Measurements from ENCODE around the gene DKK3.

DNA sequence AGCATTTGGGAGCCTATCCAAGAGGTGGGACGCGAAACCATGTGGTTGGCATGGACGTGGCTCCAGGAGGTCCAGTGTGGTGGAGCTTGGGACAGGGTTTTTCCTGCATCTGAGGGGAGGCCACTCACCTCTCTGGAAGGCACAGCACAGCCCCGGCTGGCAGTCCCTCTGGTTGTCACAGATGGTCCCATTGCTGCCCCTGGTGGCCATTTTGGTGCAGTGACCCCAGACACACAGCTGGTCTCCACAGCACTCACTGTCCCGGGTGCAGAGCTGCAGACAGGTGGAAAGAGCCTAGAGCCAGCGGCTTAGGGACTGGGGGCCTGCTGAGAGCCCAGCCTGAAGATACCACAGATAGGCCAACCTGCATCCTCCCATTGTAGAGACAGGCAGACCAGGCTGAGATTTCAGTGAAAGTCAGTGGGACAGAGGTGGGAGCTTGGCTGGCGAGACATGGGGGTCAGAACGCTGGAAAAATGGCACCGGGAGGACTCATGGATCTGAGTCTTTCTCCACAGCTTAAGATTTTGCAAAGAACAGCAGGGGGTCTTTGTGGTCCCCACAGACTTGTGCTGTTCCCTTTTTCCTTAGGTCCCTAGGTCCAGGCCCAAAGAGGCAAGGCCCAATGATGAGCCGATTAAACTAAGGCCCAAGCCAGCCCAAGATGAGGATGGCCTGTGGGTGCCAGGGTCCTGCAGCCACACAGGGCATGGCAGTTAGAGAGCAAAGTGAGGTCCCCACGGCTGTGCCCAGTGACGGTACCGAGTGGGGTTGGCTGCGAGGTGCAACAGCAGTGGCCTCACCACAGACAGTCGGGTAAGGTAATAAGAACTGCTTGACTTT is 41.4 kb downstream of the DKK3 start:
- no peak for TF ChIP-seq POLR2A (IDR thresholded peaks at IDR 0.05; ENCODE audit: low read depth, low read length)
- TF ChIP-seq POLR2AphosphoS5 (IDR thresholded peaks at IDR 0.05; ENCODE audit: low read depth, low read length), result no peak
- TF ChIP-seq TAF1 (IDR thresholded peaks at IDR 0.05; ENCODE audit: low read depth, low read length), result no peak
- TF ChIP-seq SPI1 (IDR thresholded peaks at IDR 0.05; ENCODE audit: low read depth, low read length), result no peak
- TF ChIP-seq PAX5 (IDR thresholded peaks at IDR 0.05; ENCODE audit: insufficient read depth, low read length, severe bottlenecking), result no peak
